Lung (tissue), 12 donors: ENCODE results near the gene IGLON5. TPM values are rescaled to one million over a fixed set of nuclear protein-coding genes. Genes with fewer than 3 reads are reported as not detected.

Source experiments
- ATAC-seq: fragments of 200-7000 bp; cut with Tn5 transposase; one replicate; pipeline ENCODE4 v1.9.1; 2020; ENCODE audit warnings: moderate number of reproducible peaks; ENCODE audit not compliant: insufficient read depth, low FRiP score
- DNase-seq, 3 donors: peaks; one replicate each; pipeline ENCODE4 v3.0.0-alpha.2; 2013 to 2017
- H3K27ac ChIP-seq, 2 donors: one replicate each; pipeline ENCODE4 v1.5.1; 2013; ENCODE audit warnings: mild to moderate bottlenecking in 2 of 2, moderate library complexity in 2 of 2, control low read depth in 1 of 2, inconsistent platforms in 1 of 2, low read depth in 1 of 2, low read length in 1 of 2
- H3K27me3 ChIP-seq, 3 donors: one replicate each; pipeline ENCODE4 v1.5.1; 2013; ENCODE audit warnings: low read length in 2 of 3; ENCODE audit not compliant: control insufficient read depth in 3 of 3, insufficient read depth in 3 of 3
- H3K36me3 ChIP-seq, 4 donors: one replicate each; pipeline ENCODE4 v1.5.1; 2013; ENCODE audit warnings: low read length in 4 of 4, mild to moderate bottlenecking in 1 of 4, moderate library complexity in 1 of 4; ENCODE audit not compliant: control insufficient read depth in 4 of 4, insufficient read depth in 4 of 4
- H3K4me1 ChIP-seq, 5 donors: one replicate each; pipeline ENCODE4 v1.5.1; 2013; ENCODE audit warnings: low read length in 5 of 5, mild to moderate bottlenecking in 2 of 5, moderate library complexity in 1 of 5; ENCODE audit not compliant: control insufficient read depth in 5 of 5, insufficient read depth in 5 of 5
- H3K4me3 ChIP-seq: one replicate; pipeline ENCODE4 v1.5.1; 2013; ENCODE audit warnings: mild to moderate bottlenecking, control low read depth, moderate library complexity
- H3K9ac ChIP-seq, 2 donors: one replicate each; pipeline ENCODE4 v1.5.1; 2013; ENCODE audit warnings: low read length in 2 of 2, control low read depth in 1 of 2; ENCODE audit not compliant: insufficient read depth in 1 of 2
- H3K9me3 ChIP-seq, 4 donors: one replicate each; pipeline ENCODE4 v1.5.1; 2013; ENCODE audit warnings: low read length in 3 of 4, mild to moderate bottlenecking in 1 of 4, moderate library complexity in 1 of 4; ENCODE audit not compliant: control insufficient read depth in 4 of 4, insufficient read depth in 3 of 4
- WGBS, 2 donors: extraction: QIAGEN DNeasy Blood & Tissue Kit; methylation state at CpG; one replicate each; pipeline ENCODE4 v1.1.7; 2013; 5-methylcytosine and 5-hydroxymethylcytosine counted together
- polyA plus RNA-seq, 2 donors: library from polyadenylated mRNA; stranded (reverse); fragments of 200-250 nt; gene quantifications; one replicate each; pipeline ENCODE4 v1.2.1, GENCODE V29; 2013
- total RNA-seq, 2 donors: library from RNA; depleted of rRNA in 1 of 2; stranded (reverse); fragments of >200 nt in 1 of 2; gene quantifications; one replicate each; pipeline ENCODE4 v1.2.1, GENCODE V29; 2014 to 2021
- TF ChIP-seq, protein P1 (sequence below): IDR thresholded peaks from 2 replicates; pipeline ENCODE4 v1.5.1; 2012; ENCODE audit warnings: mild to moderate bottlenecking; ENCODE audit errors: control extremely low read depth, extremely low read depth
- donor health status: control.
- donor health status: control.
- donor health status: Bipolar disorder and iron deficiency.
- donor health status: healthy.
- donor health status: DM: yes; HTN: yes; CAD: no.

The IGLON5 gene
- total and polyA plus RNA-seq, 4 donors = 0.09 to 0.43 (median 0.18) TPM; not detected in 1

DNA sequence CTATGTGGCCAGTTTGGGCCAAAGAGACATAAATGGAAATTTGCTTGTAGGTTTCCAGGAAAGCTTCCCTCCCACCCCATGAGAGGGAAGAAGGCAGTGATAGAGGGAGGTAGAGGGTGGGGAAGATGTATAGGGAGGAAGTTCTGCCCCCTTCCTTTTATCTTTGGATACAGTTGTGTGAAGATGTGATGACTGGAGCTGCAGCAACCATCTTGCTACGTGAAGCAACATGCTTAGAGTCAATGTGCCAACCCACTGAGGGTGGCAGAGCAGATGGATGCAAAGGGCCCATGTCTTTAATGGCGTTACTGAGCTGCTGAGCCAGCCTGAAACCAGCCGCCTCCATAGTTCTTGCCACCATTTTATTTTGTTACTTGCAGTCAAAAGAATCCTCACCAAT lies 19.7 kb downstream of the IGLON5 start:
- TF ChIP-seq, protein P1, sequence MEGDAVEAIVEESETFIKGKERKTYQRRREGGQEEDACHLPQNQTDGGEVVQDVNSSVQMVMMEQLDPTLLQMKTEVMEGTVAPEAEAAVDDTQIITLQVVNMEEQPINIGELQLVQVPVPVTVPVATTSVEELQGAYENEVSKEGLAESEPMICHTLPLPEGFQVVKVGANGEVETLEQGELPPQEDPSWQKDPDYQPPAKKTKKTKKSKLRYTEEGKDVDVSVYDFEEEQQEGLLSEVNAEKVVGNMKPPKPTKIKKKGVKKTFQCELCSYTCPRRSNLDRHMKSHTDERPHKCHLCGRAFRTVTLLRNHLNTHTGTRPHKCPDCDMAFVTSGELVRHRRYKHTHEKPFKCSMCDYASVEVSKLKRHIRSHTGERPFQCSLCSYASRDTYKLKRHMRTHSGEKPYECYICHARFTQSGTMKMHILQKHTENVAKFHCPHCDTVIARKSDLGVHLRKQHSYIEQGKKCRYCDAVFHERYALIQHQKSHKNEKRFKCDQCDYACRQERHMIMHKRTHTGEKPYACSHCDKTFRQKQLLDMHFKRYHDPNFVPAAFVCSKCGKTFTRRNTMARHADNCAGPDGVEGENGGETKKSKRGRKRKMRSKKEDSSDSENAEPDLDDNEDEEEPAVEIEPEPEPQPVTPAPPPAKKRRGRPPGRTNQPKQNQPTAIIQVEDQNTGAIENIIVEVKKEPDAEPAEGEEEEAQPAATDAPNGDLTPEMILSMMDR = no peak
- H3K9me3 ChIP-seq = peaks cover 0 to 2% (median 0%) of the 10 kb centered on the region in 4 donors
- DNase-seq (no peak), ATAC-seq (no peak)
- peaks cover 0 to 16% (median 8%) of the 10 kb centered on the region in 3 donors for H3K27me3 ChIP-seq
- no peak overlapping the region for H3K9ac ChIP-seq
- 67 to 74% methylated on average over 3 of the region's 3 CpGs for WGBS, 2 donors
- H3K4me1 ChIP-seq = peaks cover 0 to 5% (median 0%) of the 10 kb centered on the region in 5 donors
- no peaks in the 10 kb centered on the region for H3K36me3 ChIP-seq
- no peak overlapping the region for H3K4me3 ChIP-seq
- no peak overlapping the region for H3K27ac ChIP-seq

DNA sequence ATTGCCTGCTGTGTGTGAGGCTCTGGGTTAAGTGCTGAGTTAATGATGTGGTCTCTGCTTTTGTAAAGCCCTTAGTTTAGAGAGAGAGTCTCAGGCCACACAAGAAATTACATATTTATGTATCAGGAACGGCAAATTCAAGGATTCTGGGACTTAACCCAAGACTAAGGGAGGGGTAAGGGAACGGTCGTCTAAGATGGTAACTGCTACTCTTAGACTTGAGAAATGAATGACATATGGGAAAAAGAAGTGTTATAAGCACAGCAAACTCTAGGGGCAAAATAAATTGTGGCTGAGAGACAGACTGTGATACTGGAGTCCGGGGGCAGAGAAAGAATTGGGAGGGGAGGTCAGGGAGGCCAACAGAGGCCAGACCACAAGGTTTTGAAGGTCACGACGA lies 20.3 kb downstream of the IGLON5 start:
- no peak overlapping the region for H3K4me3 ChIP-seq
- peaks cover 0 to 12% (median 8%) of the 10 kb centered on the region in 3 donors for H3K27me3 ChIP-seq
- TF ChIP-seq, protein P1 = no peak
- H3K9ac ChIP-seq = no peak overlapping the region
- H3K4me1 ChIP-seq = peaks cover 0 to 5% (median 0%) of the 10 kb centered on the region in 5 donors
- WGBS, 2 donors = 90 to 91% methylated on average over 6 of the region's 6 CpGs
- no peaks in the 10 kb centered on the region for H3K36me3 ChIP-seq
- peaks cover 0 to 2% (median 0%) of the 10 kb centered on the region in 4 donors for H3K9me3 ChIP-seq
- no peak overlapping the region for H3K27ac ChIP-seq
- no peak for DNase-seq
- no peak for ATAC-seq

DNA sequence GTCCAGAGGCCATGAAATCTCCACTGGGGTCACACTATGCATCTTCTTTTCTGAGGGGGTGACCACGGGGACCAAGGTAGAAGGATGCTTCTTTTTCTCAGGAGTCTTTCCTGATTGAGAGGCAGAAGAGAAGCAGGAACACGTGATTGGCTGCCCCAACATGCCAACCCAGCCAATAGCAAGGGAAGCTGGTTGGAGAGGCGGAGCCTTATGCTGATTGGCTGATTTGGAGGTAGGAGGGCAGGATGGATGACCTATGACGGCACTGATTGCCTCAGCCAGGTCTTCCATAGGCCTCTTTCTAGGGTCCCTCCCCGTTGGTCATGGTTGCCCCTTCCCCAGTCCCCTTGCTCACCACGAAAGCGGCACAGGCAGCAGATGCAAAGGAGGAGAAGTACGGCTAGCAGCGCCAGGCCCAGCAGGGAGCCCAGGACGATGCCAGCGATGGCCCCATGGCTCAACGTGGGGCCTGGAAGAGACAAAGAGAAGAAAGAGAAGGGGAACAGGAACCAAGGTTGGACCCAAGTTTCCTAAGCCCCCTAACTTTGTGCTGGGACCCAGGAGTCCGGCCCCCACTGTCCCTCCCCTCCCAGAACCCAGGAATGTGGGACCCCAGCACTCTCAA lies 22.5 kb downstream of the IGLON5 start:
- Histone ChIP-seq H3K27ac (no peak overlapping the region), H3K4me3 (no peak overlapping the region), H3K4me1 (peaks cover 0 to 1% (median 0%) of the 10 kb centered on the region in 5 donors), H3K36me3 (no peaks in the 10 kb centered on the region), H3K9ac (no peak overlapping the region), H3K27me3 (peaks cover 0 to under 1% (median 0%) of the 10 kb centered on the region in 3 donors), H3K9me3 (peaks cover 0 to 2% (median 0%) of the 10 kb centered on the region in 4 donors)
- TF ChIP-seq, protein P1 = no peak
- DNase-seq = peak in 1 of 3 donors; percentile 9
- ATAC-seq = no peak
- WGBS, 2 donors = 90 to 94% methylated on average over 13 of the region's 13 CpGs
